K562 (cell line): ENCODE data around the gene ZNHIT1. TPM values are rescaled to one million over a fixed set of nuclear protein-coding genes. Genes with fewer than 3 reads are reported as not detected.
A peak's percentile ranks its signal among the peaks of the same experiment; 100 is the strongest.

ENCODE experiments used
- ATAC-seq: fragments of 200-7000 bp; cut with Tn5 transposase; 3 replicates; pipeline ENCODE4 v1.9.1; 2020; ENCODE audit warnings: moderate library complexity
- BruUV-seq: library from RNA; stranded (reverse); fragments of 400-500 nt; replicated peaks from 2 replicates; lab custom pipeline; 2021; lab: Mats Ljungman, UMichigan
- CTCF ChIA-PET: fragments of 300-600 bp; formaldehyde crosslinking; extraction: SDS; loops from one replicate; lab custom pipeline; 2021; ENCODE audit warnings: low intra/inter-chr PET ratio; lab: Yijun Ruan, JAX
- POLR2A ChIA-PET: fragments of 300-600, 350-650 bp; sonication (Branson Sonifier 250); formaldehyde crosslinking; extraction: SDS; loops from one replicate; lab custom pipeline; 2021; ENCODE audit warnings: antibody characterized with exemption, inconsistent platforms; lab: Yijun Ruan, JAX
- DNase-seq, 4 experiments: peaks; one replicate each; pipeline versions ENCODE4 v3.0.0 to v3.0.0-alpha.2; 2011 to 2018; ENCODE audit warnings: low spot score in 3 of 4, mixed read lengths in 3 of 4; ENCODE audit errors: extremely low read depth in 1 of 4
- FAIRE-seq: peaks from 2 replicates; lab custom pipeline; 2011; peaks lifted over from hg19 to GRCh38; lab: Jason Lieb, UNC
- H2AFZ ChIP-seq: 2 replicates; pipeline ENCODE4 v1.6.0; 2011; ENCODE audit warnings: low read depth, low read length, control low read depth, inconsistent platforms
- H3K27ac ChIP-seq: fragments of 200-600 bp; 3 replicates; pipeline ENCODE4 v1.8.0; 2011; ENCODE audit warnings: low read depth, mild to moderate bottlenecking, control low read depth, inconsistent platforms, low read length, moderate library complexity, mixed read lengths; ENCODE audit errors: extremely low read depth
- H3K27me3 ChIP-seq, 2 experiments: fragments of 300-600 bp in 1 of 2; 2 replicates in 1 of 2; 3 replicates in 1 of 2; pipeline versions ENCODE4 v1.6.0 to v1.8.0; 2011; ENCODE audit warnings: inconsistent platforms in 2 of 2, low read length in 2 of 2, mild to moderate bottlenecking in 1 of 2, mixed read lengths in 1 of 2, moderate library complexity in 1 of 2; ENCODE audit not compliant: control insufficient read depth in 2 of 2, insufficient read depth in 2 of 2
- H3K36me3 ChIP-seq: fragments of 300-600 bp; 3 replicates; pipeline ENCODE4 v1.8.0; 2011; ENCODE audit warnings: mild to moderate bottlenecking, low read length, inconsistent platforms; ENCODE audit not compliant: control insufficient read depth, insufficient read depth
- H3K4me1 ChIP-seq, 2 experiments: fragments of 200-600 bp in 1 of 2; replicated peaks in 1 of 2; 2 replicates in 1 of 2; 3 replicates in 1 of 2; pipeline versions ENCODE4 v1.5.1 to v1.8.0; 2011; ENCODE audit warnings: inconsistent platforms in 2 of 2, low read length in 2 of 2, mild to moderate bottlenecking in 1 of 2, mixed read lengths in 1 of 2, moderate library complexity in 1 of 2; ENCODE audit not compliant: control insufficient read depth in 2 of 2, insufficient read depth in 2 of 2
- H3K4me2 ChIP-seq: 2 replicates; pipeline ENCODE4 v1.6.1; 2011; ENCODE audit warnings: low read length, control low read depth, inconsistent platforms, mixed read lengths; ENCODE audit not compliant: insufficient read depth
- H3K4me3 ChIP-seq: fragments of 200-600 bp; sonication (generic), shearing (Covaris generic); 2 replicates; pipeline ENCODE4 v1.5.1; 2016; ENCODE audit warnings: control low read depth, inconsistent platforms
- H3K79me2 ChIP-seq: fragments of 200-600 bp; 3 replicates; pipeline ENCODE4 v1.8.0; 2011; ENCODE audit warnings: low read length, inconsistent platforms; ENCODE audit not compliant: control insufficient read depth, insufficient read depth
- H3K9ac ChIP-seq, 2 experiments: 2 replicates each; pipeline versions ENCODE4 v1.6.0 to v1.6.1; 2011; ENCODE audit warnings: low read depth in 2 of 2, low read length in 2 of 2, control low read depth in 1 of 2, inconsistent platforms in 1 of 2, mild to moderate bottlenecking in 1 of 2, mixed read lengths in 1 of 2; ENCODE audit not compliant: insufficient read depth in 1 of 2
- H3K9me1 ChIP-seq: one replicate; pipeline ENCODE4 v1.6.0; 2011; ENCODE audit warnings: inconsistent platforms, mild to moderate bottlenecking, low read length, moderate library complexity; ENCODE audit not compliant: control insufficient read depth, insufficient read depth
- H3K9me3 ChIP-seq: replicated peaks from 2 replicates; pipeline ENCODE4 v1.5.1; 2011; ENCODE audit warnings: low read depth, low read length, inconsistent platforms; ENCODE audit not compliant: control insufficient read depth, insufficient read depth
- H4K20me1 ChIP-seq: replicated peaks from 2 replicates; pipeline ENCODE4 v1.6.1; 2011; ENCODE audit warnings: low read length, inconsistent platforms, mixed read lengths; ENCODE audit not compliant: control insufficient read depth, insufficient read depth
- GATA2 ChIP-seq: sonication (generic); formaldehyde crosslinking; IDR thresholded peaks from 2 replicates; pipeline ENCODE4 v1.4.0; 2020; ENCODE audit warnings: mild to moderate bottlenecking, missing genetic modification reagents
- MBD1 ChIP-seq: fragments of 250-450 bp; sonication (Bioruptor Pico); IDR thresholded peaks from 2 replicates; pipeline ENCODE4 v1.8.0; 2022; ENCODE audit warnings: inconsistent platforms
- MLLT1 ChIP-seq, 2 experiments: fragments of 450-650 bp; IDR thresholded peaks; 2 replicates each; pipeline ENCODE4 v1.6.1; 2016
- MXI1 ChIP-seq: IDR thresholded peaks from 2 replicates; pipeline ENCODE4 v1.6.1; 2011; ENCODE audit warnings: low read depth, mild to moderate bottlenecking, improper control_type of control experiment, low read length
- NR4A1 ChIP-seq, 2 experiments: fragments of 250-450 bp in 1 of 2; fragments of 450-650 bp in 1 of 2; sonication (Bioruptor Pico) in 1 of 2; IDR thresholded peaks; 2 replicates each; pipeline versions ENCODE4 v1.4.0 to v1.6.1; 2016 to 2020; ENCODE audit warnings: mild to moderate bottlenecking in 2 of 2, missing compliant biosample characterization in 1 of 2, missing genetic modification characterization in 1 of 2, moderate library complexity in 1 of 2
- PRMT5 ChIP-seq: sonication (generic); formaldehyde crosslinking; IDR thresholded peaks from 2 replicates; pipeline ENCODE4 v1.5.0; 2020; ENCODE audit warnings: missing genetic modification reagents
- RBFOX2 ChIP-seq: fragments of 200-400 bp; formaldehyde crosslinking; IDR thresholded peaks from 2 replicates; pipeline ENCODE4 v1.6.1; 2017; ENCODE audit warnings: low read depth, mild to moderate bottlenecking, low read length, moderate library complexity
- RFX5 ChIP-seq: IDR thresholded peaks from 2 replicates; pipeline ENCODE4 v1.6.1; 2011; ENCODE audit warnings: low read depth, mild to moderate bottlenecking, improper control_type of control experiment, low read length
- ZNF644 ChIP-seq: fragments of 200-800 bp; sonication (Bioruptor generic); IDR thresholded peaks from 2 replicates; pipeline ENCODE4 v1.6.1; 2016; ENCODE audit warnings: low read depth, missing genetic modification characterization, missing compliant biosample characterization
- ZNF695 ChIP-seq: fragments of 450-650 bp; formaldehyde crosslinking; IDR thresholded peaks from 2 replicates; pipeline ENCODE4 v1.4.0; 2020; ENCODE audit warnings: mild to moderate bottlenecking, moderate library complexity
- whole genome bisulfite sequencing: fragments of 100-300 bp; shearing (Covaris generic); methylation state at CpG from one replicate; pipeline ENCODE4 v1.1.6; 2016; ENCODE audit warnings: low coverage, mixed read lengths; ENCODE audit not compliant: insufficient coverage; ENCODE audit errors: missing lambda C conversion rate; 5-methylcytosine and 5-hydroxymethylcytosine counted together
- in situ Hi-C: fragments of 300-500 bp; cut with MboI; formaldehyde crosslinking; loops from 4 replicates; pipeline ENCODE4 v1.15.0; 2018; ENCODE audit warnings: inconsistent platforms, mixed read lengths
- intact Hi-C: fragments of 100-400 bp; cut with micrococcal nuclease; formaldehyde crosslinking; loops from 2 replicates; pipeline ENCODE4 v1.14.2; 2022
- polyA plus RNA-seq, 8 experiments: library from polyadenylated mRNA; depleted of rRNA in 4 of 8; stranded (reverse) in 5 of 8; unstranded in 3 of 8; fragments of >200 nt; fragmentation: Nextera tagmentation in 2 of 8; fragmentation: Illumina TruSeq in 1 of 8; extraction: Ambion mirVana in 2 of 8; extraction: Trizol in 1 of 8; gene quantifications; 2 replicates each; pipeline versions ENCODE4 v1.2.1 to v1.2.3, GENCODE V29; 2011 to 2014; ENCODE audit warnings: inconsistent platforms in 1 of 8, missing spikeins in 1 of 8
- total RNA-seq, 7 experiments: library from RNA; depleted of rRNA in 6 of 7; stranded (reverse); fragments of >200 nt in 6 of 7; fragmentation: Illumina TruSeq in 2 of 7; extraction: Trizol in 2 of 7; gene quantifications; 2 replicates each; pipeline versions ENCODE4 v1.2.1 to v1.2.3, GENCODE V29; 2011 to 2021; ENCODE audit warnings: low replicate concordance in 1 of 7

The ZNHIT1 gene
- total and polyA plus RNA-seq, 9 of the 15 experiments (the other 6 are each of a cell fraction or from before 2014, with no cell fraction given) = 6.4 to 162 (median 70.1) TPM

DNA sequence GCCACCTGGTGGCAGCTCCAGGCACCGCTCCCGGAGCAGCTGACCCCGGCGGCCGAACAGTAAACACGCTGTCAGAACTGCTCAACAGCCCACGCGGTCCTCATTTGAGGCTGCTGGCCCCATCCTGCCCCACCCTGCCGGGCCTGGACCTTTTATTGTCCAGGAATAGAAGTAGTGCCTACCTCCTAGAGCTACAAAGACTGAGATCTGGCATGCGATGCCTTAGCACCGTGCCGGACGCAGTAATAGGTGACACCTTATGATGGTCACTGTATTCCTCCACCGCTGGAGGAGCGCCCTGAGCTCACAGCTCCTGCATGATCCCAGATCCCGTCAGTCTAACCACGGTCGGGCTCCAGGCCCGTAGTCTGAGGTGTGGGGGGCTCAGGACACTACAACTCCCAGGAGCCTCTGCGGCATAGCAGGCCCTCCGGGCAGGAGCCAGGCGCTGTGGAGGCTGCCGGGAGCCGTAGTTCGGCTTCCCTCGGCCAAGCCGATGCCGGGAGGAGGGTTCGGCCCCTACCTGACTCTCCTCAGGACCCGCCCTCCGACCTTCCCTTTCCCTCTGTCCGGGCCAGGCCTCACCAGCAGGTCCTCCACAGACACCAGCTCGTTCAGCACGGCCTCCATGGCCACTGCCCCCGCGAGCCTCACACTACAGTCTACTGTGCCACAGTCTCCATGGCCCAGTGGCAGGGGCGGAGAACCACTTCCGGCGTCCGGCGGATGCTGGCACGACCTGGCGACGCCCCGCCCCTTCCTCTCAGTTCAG lies 26.6 kb downstream of the ZNHIT1 start, which contains the start of gene FIS1 (continued):
- no peak for TF ChIP-seq MBD1
- peak; percentile 88 for TF ChIP-seq ZNF644
- peak; percentile 81 for TF ChIP-seq MXI1
- TF ChIP-seq RBFOX2 = peak; percentile 94
- TF ChIP-seq, all 486 proteins: peak for 177

GRCh38 chr7:101245147-101245668 lies 27.2 kb downstream of the ZNHIT1 start:
- 33% methylated on average over 32 of the region's 32 CpGs for WGBS
- Histone ChIP-seq H4K20me1 (peaks cover 7% of the 10 kb centered on the region; the same call in 1 of the 2 replicates), H3K4me3 (peak overlapping the region; percentile 69), H3K27me3 (no peaks in the 10 kb centered on the region), H3K9me1 (no peaks in the 10 kb centered on the region), H3K36me3 (peaks cover 51% of the 10 kb centered on the region), H3K4me1 (peaks cover 17 to 48% of the 10 kb centered on the region in 2 experiments; a peak in 4 of 5 replicates), H3K4me2 (peak overlapping the region; percentile 100), H3K9me3 (peaks cover 8% of the 10 kb centered on the region), H2AFZ (peak overlapping the region; percentile 91), H3K79me2 (peaks cover 63% of the 10 kb centered on the region), H3K9ac (peak overlapping the region; percentile 94 to 98), H3K27ac (peak overlapping the region; percentile 93)
- ChIA-PET CTCF (interaction anchor here (0.9 kb wide), 1 partner anchor 102 kb away, joined by 6 read pairs; no protein-coding TSS in a partner anchor), POLR2A (interaction anchor here (1.4 kb wide), 1 partner anchor 9 kb away, joined by 9 read pairs; no protein-coding TSS in a partner anchor)
- in situ Hi-C loops (no loop called here), intact Hi-C loops (no loop called here)
- ATAC-seq (no peak), DNase-seq (no peak), FAIRE-seq (no peak)
- BruUV-seq = TSS peak; percentile 89
- TF ChIP-seq MLLT1 (IDR thresholded peaks at IDR 0.05) = peak in 1 of 2 experiments; percentile 49; a peak in 1 of 4 replicates
- no peak for TF ChIP-seq ZNF695
- no peak for TF ChIP-seq RFX5
- TF ChIP-seq NR4A1 (CRISPR knock-in tag; IDR thresholded peaks at IDR 0.05) = no peak
- no peak for TF ChIP-seq NR4A1 (tag; IDR thresholded peaks at IDR 0.05)
- no peak for TF ChIP-seq PRMT5 (CRISPR knock-in tag)
- TF ChIP-seq GATA2 = no peak
